ENCODE results near the gene NVL. TPM values are rescaled to one million over a fixed set of nuclear protein-coding genes. Genes with fewer than 3 reads are reported as not detected.

Gene NVL
- 27.4 TPM for polyA plus RNA-seq (2013, experiment 1 of 2)
- polyA plus RNA-seq (2013, experiment 2 of 2), result 33.0 TPM

- peak within 1 kb of the TSS; percentile 87 for H3K4me3 ChIP-seq (ENCODE audit: extremely low read depth, insufficient read depth, low read length, poor library complexity, severe bottlenecking)
- H3K36me3 ChIP-seq (ENCODE audit: control insufficient read depth, insufficient read depth, low read length), result peaks cover 16% of the 10 kb centered on the region
These were observed at the start of gene NVL for GRCh38 chr1:224329842-224330753. TSS of gene NVL (minus strand) at chr1:224330172. CDS start at chr1:224330127, 45 bp downstream.

GRCh38 chr1:224378855-224379631, 49.1 kb upstream of the NVL start:
- Histone ChIP-seq H3K36me3 (ENCODE audit: control insufficient read depth, insufficient read depth, low read length) (peaks cover 43% of the 10 kb centered on the region), H3K4me1 (ENCODE audit: control insufficient read depth, insufficient read depth, low read length, poor library complexity, severe bottlenecking) (no peaks in the 10 kb centered on the region), H3K9me3 (ENCODE audit: control insufficient read depth, low read length) (no peaks in the 10 kb centered on the region), H3K27ac (ENCODE audit: low read depth, low read length, severe bottlenecking) (no peak overlapping the region), H3K4me3 (ENCODE audit: extremely low read depth, insufficient read depth, low read length, poor library complexity, severe bottlenecking) (no peak overlapping the region)
- 91 to 94% methylated on average over 5 of the region's 7 CpGs for WGBS, 2 experiments (ENCODE audit: insufficient coverage in 2 of 2)

More at GRCh38 chr1:224329842-224330753, at the start of gene NVL:
- WGBS, 2 experiments (ENCODE audit: insufficient coverage in 2 of 2), result 0% methylated on average over 41 to 46 of the region's 52 CpGs
- Histone ChIP-seq H3K27ac (ENCODE audit: low read depth, low read length, severe bottlenecking) (peak within 1 kb of the TSS; percentile 93), H3K4me1 (ENCODE audit: control insufficient read depth, insufficient read depth, low read length, poor library complexity, severe bottlenecking) (peaks cover 4% of the 10 kb centered on the region), H3K9me3 (ENCODE audit: control insufficient read depth, low read length) (no peaks in the 10 kb centered on the region)

- H3K4me3 ChIP-seq (ENCODE audit: extremely low read depth, insufficient read depth, low read length, poor library complexity, severe bottlenecking), result no peak overlapping the region
- H3K36me3 ChIP-seq (ENCODE audit: control insufficient read depth, insufficient read depth, low read length), result peaks cover 57% of the 10 kb centered on the region
- 90% methylated on average over 2 of the region's 2 CpGs; no CpG with 5 or more reads in 1 of the 2 experiments for WGBS, 2 experiments (ENCODE audit: insufficient coverage in 2 of 2)
- H3K9me3 ChIP-seq (ENCODE audit: control insufficient read depth, low read length), result no peaks in the 10 kb centered on the region
- no peaks in the 10 kb centered on the region for H3K4me1 ChIP-seq (ENCODE audit: control insufficient read depth, insufficient read depth, low read length, poor library complexity, severe bottlenecking)
- no peak overlapping the region for H3K27ac ChIP-seq (ENCODE audit: low read depth, low read length, severe bottlenecking)
These were observed 47.7 kb upstream of the NVL start for GRCh38 chr1:224377676-224378006.

GRCh38 chr1:224375059-224375458, 45.1 kb upstream of the NVL start:
- Histone ChIP-seq H3K27ac (ENCODE audit: low read depth, low read length, severe bottlenecking) (no peak overlapping the region), H3K36me3 (ENCODE audit: control insufficient read depth, insufficient read depth, low read length) (peaks cover 82% of the 10 kb centered on the region), H3K4me1 (ENCODE audit: control insufficient read depth, insufficient read depth, low read length, poor library complexity, severe bottlenecking) (no peaks in the 10 kb centered on the region), H3K4me3 (ENCODE audit: extremely low read depth, insufficient read depth, low read length, poor library complexity, severe bottlenecking) (no peak overlapping the region), H3K9me3 (ENCODE audit: control insufficient read depth, low read length) (no peaks in the 10 kb centered on the region)
- 81 to 97% methylated on average over 3 of the region's 3 CpGs for WGBS, 2 experiments (ENCODE audit: insufficient coverage in 2 of 2)

GRCh38 chr1:224373008-224373590, 43.1 kb upstream of the NVL start:
- Histone ChIP-seq H3K4me3 (ENCODE audit: extremely low read depth, insufficient read depth, low read length, poor library complexity, severe bottlenecking) (no peak overlapping the region), H3K4me1 (ENCODE audit: control insufficient read depth, insufficient read depth, low read length, poor library complexity, severe bottlenecking) (no peaks in the 10 kb centered on the region), H3K36me3 (ENCODE audit: control insufficient read depth, insufficient read depth, low read length) (peaks cover 95% of the 10 kb centered on the region), H3K27ac (ENCODE audit: low read depth, low read length, severe bottlenecking) (no peak overlapping the region), H3K9me3 (ENCODE audit: control insufficient read depth, low read length) (no peaks in the 10 kb centered on the region)
- WGBS, 2 experiments (ENCODE audit: insufficient coverage in 2 of 2), result 96% methylated on average over 3 to 5 of the region's 5 CpGs

- WGBS, 2 experiments (ENCODE audit: insufficient coverage in 2 of 2), result 93 to 100% methylated on average over 3 of the region's 5 CpGs
These were observed 38.4 kb upstream of the NVL start for GRCh38 chr1:224368409-224368808.

GRCh38 chr1:224359207-224359606, 29.2 kb upstream of the NVL start:
- no peak overlapping the region for H3K27ac ChIP-seq (ENCODE audit: low read depth, low read length, severe bottlenecking)
- peaks cover 48% of the 10 kb centered on the region for H3K36me3 ChIP-seq (ENCODE audit: control insufficient read depth, insufficient read depth, low read length)
- peaks cover 9% of the 10 kb centered on the region for H3K4me1 ChIP-seq (ENCODE audit: control insufficient read depth, insufficient read depth, low read length, poor library complexity, severe bottlenecking)
- WGBS, 2 experiments (ENCODE audit: insufficient coverage in 2 of 2), result 90 to 98% methylated on average over 3 of the region's 3 CpGs
- no peak overlapping the region for H3K4me3 ChIP-seq (ENCODE audit: extremely low read depth, insufficient read depth, low read length, poor library complexity, severe bottlenecking)
- no peaks in the 10 kb centered on the region for H3K9me3 ChIP-seq (ENCODE audit: control insufficient read depth, low read length)

More at GRCh38 chr1:224368409-224368808, 38.4 kb upstream of the NVL start:
- Histone ChIP-seq H3K36me3 (ENCODE audit: control insufficient read depth, insufficient read depth, low read length) (peaks cover 98% of the 10 kb centered on the region), H3K4me3 (ENCODE audit: extremely low read depth, insufficient read depth, low read length, poor library complexity, severe bottlenecking) (no peak overlapping the region), H3K9me3 (ENCODE audit: control insufficient read depth, low read length) (no peaks in the 10 kb centered on the region), H3K4me1 (ENCODE audit: control insufficient read depth, insufficient read depth, low read length, poor library complexity, severe bottlenecking) (no peaks in the 10 kb centered on the region), H3K27ac (ENCODE audit: low read depth, low read length, severe bottlenecking) (no peak overlapping the region)

- peak overlapping the region; percentile 85 for H3K4me3 ChIP-seq (ENCODE audit: extremely low read depth, insufficient read depth, low read length, poor library complexity, severe bottlenecking)
- WGBS, 2 experiments (ENCODE audit: insufficient coverage in 2 of 2), result 83% methylated on average over 3 of the region's 4 CpGs; no CpG with 5 or more reads in 1 of the 2 experiments
- H3K27ac ChIP-seq (ENCODE audit: low read depth, low read length, severe bottlenecking), result no peak overlapping the region
- peaks cover 9% of the 10 kb centered on the region for H3K4me1 ChIP-seq (ENCODE audit: control insufficient read depth, insufficient read depth, low read length, poor library complexity, severe bottlenecking)
- H3K9me3 ChIP-seq (ENCODE audit: control insufficient read depth, low read length), result no peaks in the 10 kb centered on the region
- peaks cover 38% of the 10 kb centered on the region for H3K36me3 ChIP-seq (ENCODE audit: control insufficient read depth, insufficient read depth, low read length)
These were observed 28.3 kb upstream of the NVL start for GRCh38 chr1:224358237-224358636.

- Histone ChIP-seq H3K4me1 (ENCODE audit: control insufficient read depth, insufficient read depth, low read length, poor library complexity, severe bottlenecking) (peaks cover 9% of the 10 kb centered on the region), H3K27ac (ENCODE audit: low read depth, low read length, severe bottlenecking) (no peak overlapping the region), H3K9me3 (ENCODE audit: control insufficient read depth, low read length) (no peaks in the 10 kb centered on the region), H3K36me3 (ENCODE audit: control insufficient read depth, insufficient read depth, low read length) (peaks cover 33% of the 10 kb centered on the region), H3K4me3 (ENCODE audit: extremely low read depth, insufficient read depth, low read length, poor library complexity, severe bottlenecking) (peak overlapping the region; percentile 85)
- WGBS, 2 experiments (ENCODE audit: insufficient coverage in 2 of 2), result 31 to 51% methylated on average over 4 to 8 of the region's 9 CpGs
These were observed 27.7 kb upstream of the NVL start for GRCh38 chr1:224357626-224358124.
